Measurements from ENCODE around the gene PCDH9.
"Not testable (repeated sequence)": the region's sequence is repeated elsewhere in the genome, so short reads cannot be mapped to it uniquely, and the experiment has no call there.

DNA sequence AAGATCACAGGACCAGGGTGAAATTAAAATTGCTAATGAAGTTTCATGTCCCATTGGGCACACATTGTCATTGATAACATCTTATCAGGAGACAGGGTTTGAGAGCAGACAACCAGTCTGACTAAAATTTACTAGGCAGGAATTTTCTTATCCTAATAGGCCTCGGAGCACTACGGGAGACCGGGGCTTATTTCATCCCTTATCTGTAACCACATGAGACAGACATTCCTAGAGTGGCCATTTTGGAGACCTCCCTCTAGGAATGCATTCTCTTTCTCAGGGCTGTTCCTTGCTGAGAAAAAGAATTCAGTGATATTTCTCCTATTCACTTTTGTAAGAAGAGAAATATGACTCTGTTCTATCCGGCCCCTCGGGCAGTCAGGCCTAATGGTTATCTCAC, 943.3 kb downstream of the PCDH9 start:
- TF ChIP-seq NRF1 (IDR thresholded peaks at IDR 0.05; ENCODE audit: low read depth, low read length); ZBTB33 (IDR thresholded peaks at IDR 0.05; ENCODE audit: borderline replicate concordance, low read depth); ELF1 (IDR thresholded peaks at IDR 0.05); EZH2phosphoT487 (IDR thresholded peaks at IDR 0.05; ENCODE audit: borderline replicate concordance, low read depth); RXRA (IDR thresholded peaks at IDR 0.05; ENCODE audit: borderline replicate concordance, low read depth); FOSL2 (IDR thresholded peaks at IDR 0.05; ENCODE audit: borderline replicate concordance, low read depth); MXI1 (IDR thresholded peaks at IDR 0.05; ENCODE audit: low read depth, low read length): not testable (repeated sequence)
- TF ChIP-seq, protein P1, sequence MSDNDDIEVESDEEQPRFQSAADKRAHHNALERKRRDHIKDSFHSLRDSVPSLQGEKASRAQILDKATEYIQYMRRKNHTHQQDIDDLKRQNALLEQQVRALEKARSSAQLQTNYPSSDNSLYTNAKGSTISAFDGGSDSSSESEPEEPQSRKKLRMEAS (IDR thresholded peaks at IDR 0.05; ENCODE audit: low read depth), result not testable (repeated sequence)

Measured in SK-N-SH (cell line).